Endometrial microvascular endothelial cells (primary cell): ENCODE data around the gene KLHDC8B. TPM values are rescaled to one million over a fixed set of nuclear protein-coding genes. Genes with fewer than 3 reads are reported as not detected.
"Not testable (repeated sequence)": the region's sequence is repeated elsewhere in the genome, so short reads cannot be mapped to it uniquely, and the experiment has no call there.

Source experiments
- in situ Hi-C: cut with HindIII; loops from 2 replicates; pipeline ENCODE4 v1.10.0; 2017; ENCODE audit warnings: low sequenced_read_pairs, low pct_unique_long_range_greater_than_20kb; ENCODE audit errors: inconsistent ontology term
- total RNA-seq: library from RNA; depleted of rRNA; stranded (reverse); fragments of >200 nt; gene quantifications from one replicate; pipeline ENCODE4 v1.2.3, GENCODE V29; 2015; ENCODE audit errors: inconsistent ontology term

KLHDC8B gene
- total RNA-seq, 1 donor from 2014 or later, result 24.7 TPM

DNA sequence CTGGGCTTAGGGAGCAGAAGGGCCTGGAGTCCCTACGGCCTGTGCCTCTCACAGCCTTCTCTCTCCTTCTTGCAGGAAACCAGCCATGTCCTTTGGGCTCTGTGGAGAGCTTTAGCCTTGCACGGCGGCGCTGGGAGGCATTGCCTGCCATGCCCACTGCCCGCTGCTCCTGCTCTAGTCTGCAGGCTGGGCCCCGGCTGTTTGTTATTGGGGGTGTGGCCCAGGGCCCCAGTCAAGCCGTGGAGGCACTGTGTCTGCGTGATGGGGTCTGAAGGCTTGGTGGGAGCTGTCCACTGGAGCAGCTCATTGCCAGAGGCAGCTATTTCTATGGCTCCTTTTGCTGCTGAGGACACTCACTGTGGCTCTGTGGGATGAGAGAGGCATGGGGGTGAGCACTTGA lies 4.1 kb downstream of the KLHDC8B start:
- in situ Hi-C loops, result no loop called here

GRCh38 chr3:49177073-49177472 lies 5.7 kb downstream of the KLHDC8B start:
- in situ Hi-C loops, result no loop called here

DNA sequence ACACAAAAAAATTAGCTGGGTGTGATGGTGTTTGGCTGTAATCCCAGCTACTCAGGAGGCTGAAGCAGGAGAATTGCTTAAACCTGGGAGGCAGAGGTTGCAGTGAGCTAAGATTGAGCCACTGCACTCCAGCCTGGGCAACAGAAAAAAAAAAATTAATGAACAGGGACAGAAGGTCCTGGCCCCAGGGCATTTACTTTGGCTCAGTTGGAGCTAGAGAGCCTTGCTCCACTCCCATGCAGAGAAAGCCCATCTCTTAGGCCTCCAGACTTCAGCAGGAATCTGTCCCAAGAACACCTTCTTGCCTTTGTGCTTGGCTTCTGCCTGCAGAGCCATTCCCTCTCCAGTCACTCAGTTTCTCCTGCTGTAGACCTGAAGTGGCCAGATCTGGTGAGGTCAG lies 8.7 kb downstream of the KLHDC8B start:
- in situ Hi-C loops, result no loop called here

DNA sequence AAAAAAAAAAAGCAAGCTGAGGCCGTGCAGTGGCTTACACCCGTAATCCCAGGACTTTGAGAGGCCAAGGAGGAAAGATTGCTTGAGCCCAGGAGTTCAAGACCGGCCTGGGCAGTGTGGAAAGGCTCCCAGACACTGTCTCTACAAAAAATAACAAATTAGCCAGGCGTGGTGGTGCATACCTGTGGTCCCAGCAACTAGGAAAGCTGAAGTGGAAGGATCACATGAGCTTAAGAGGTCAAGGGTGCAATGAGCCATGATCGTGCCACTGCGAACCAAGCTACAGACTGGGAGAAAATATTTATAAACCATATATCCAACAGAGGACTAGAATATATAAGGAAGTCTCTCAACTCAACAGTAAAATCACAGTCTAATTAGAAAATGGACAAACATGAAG lies 10.0 kb downstream of the KLHDC8B start:
- in situ Hi-C loops, result no loop called here

- in situ Hi-C loops, result no loop called here
These were observed 11.3 kb downstream of the KLHDC8B start for GRCh38 chr3:49182682-49183081.

DNA sequence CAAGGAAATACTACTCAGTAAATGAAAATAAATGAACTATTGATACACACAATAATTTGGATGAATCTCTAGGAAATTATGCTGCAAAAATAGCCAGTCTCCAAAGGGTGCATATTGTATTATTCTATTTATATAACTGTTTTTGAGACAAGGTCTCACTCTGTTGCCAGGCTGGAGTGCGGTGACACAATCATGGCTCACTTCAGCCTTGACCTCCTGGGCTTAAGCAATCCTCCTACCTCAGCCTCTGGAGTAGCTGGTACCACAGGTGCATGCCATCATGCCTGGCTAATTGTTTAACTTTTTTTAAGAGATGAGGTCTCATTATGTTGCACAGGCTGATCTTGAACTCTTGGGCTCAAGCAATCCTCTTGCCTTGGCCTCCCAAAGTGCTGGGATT lies 12.5 kb downstream of the KLHDC8B start:
- in situ Hi-C loops, result no loop called here

DNA sequence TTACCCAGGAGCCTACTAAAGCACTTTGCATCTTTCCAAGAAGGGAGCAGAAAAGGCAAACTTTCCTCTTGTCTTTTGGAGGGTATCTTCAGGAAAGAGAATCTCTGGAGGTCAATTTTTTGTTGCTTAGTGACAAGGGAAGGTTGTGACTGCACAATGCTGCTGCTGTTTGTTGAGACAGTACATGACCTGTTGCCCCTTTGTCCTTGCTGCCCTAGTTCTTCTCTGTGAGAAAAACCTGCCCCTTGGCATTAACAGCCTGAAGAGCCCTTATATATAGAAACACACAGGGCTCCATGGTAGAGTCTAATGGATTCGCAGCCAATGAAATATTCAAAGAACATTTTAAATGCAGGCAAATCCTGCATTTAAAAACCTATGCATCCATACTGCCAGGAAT lies 20.3 kb downstream of the KLHDC8B start:
- in situ Hi-C loops, result no loop called here

DNA sequence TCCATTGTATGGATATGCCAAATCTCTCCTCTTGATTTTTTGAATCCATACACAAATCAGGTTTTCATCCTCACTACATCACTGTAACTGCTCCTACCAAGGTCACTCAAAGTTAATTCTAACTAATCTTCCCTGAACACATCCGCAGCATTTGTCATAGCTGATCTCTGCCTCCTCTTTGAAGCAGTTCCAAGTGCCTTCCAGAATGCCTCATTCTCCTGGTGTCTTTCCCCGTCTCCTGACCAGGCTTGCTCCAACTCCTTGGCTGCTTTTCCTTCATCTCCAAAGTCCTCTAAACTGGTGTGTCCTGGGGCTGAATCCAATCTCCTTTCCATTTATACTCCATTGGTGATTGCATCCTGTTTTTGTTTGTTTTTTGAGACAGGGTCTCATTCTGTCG lies 26.8 kb downstream of the KLHDC8B start:
- in situ Hi-C loops, result no loop called here

- in situ Hi-C loops, result no loop called here
These were observed 27.3 kb downstream of the KLHDC8B start for GRCh38 chr3:49198611-49199230.

DNA sequence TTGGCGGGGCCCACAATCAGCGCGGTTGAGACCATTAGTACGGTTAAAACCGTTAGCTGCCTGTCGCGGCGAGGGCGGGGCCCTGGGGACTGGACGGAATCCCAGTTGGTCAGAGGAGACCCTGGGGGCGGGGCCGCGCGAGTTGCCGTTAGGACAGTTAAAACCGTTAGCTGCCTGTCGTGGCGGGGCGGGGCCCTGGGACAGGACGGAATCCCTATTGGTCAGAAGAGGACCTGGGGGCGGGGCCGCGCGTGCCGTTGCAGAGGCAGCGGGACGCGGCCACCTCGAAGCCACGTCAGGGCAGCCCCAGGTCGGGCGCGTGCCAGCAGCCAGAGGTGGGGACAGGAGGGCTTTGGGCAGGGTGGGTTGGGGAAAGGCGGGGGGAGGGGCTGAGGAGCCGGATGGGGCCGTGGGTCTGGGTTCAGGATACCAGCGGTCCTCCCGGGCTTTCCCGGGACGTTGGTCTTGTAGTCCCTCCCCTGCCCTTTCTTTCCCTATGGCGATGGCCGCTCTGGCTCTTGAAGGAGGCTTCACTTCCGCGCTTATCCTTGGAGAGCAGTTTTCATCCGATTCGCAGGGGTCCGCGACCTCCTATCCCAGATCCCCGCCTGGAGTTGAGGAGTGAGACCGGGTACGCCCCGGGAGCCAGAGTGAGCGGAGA lies 28.0 kb downstream of the KLHDC8B start:
- in situ Hi-C loops, result no loop called here

GRCh38 chr3:49199900-49200281 lies 28.5 kb downstream of the KLHDC8B start:
- in situ Hi-C loops, result no loop called here

DNA sequence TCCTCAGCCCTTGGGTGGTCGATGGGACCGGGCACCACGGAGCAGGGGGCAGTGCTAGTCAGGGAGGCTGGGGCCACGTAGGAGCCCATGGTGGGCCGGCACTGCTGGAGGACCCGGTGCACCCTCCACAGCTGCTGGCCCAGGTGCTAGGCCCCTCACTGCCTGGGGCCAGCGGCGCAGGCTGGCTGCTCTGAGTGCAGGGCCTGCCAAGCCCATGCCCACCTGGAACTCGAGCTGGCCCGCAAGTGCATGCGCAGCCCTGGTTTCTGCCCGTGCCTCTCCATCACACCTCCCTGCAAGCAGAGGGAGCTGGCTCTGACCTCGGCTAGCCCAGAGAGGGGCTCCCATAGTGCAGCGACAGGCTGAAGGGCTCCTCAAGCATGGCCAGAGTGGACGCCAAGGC lies 42.1 kb downstream of the KLHDC8B start:
- in situ Hi-C loops, result no loop called here

GRCh38 chr3:49213998-49214397 lies 42.6 kb downstream of the KLHDC8B start:
- in situ Hi-C loops, result no loop called here

GRCh38 chr3:49216687-49217086 lies 45.3 kb downstream of the KLHDC8B start:
- in situ Hi-C loops, result not testable (repeated sequence)

DNA sequence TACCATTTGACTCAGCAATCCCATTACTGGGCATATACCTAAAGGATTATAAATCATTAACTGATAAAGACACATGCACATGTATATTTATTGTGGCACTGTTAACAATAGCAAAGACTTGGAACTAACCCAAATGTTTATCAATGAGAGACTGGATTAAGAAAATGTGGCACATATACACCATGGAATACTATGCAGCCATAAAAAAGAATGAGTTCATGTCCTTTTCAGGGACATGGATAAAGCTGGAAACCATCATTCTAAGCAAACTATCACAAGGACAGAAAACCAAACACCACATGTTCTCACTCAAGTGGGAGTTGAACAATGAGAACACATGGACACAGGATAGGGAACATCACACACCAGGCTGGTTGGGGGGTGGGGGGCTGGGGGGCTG lies 45.7 kb downstream of the KLHDC8B start:
- in situ Hi-C loops, result not testable (repeated sequence)

- in situ Hi-C loops, result no loop called here
These were observed 46.5 kb downstream of the KLHDC8B start for GRCh38 chr3:49217688-49218470.

DNA sequence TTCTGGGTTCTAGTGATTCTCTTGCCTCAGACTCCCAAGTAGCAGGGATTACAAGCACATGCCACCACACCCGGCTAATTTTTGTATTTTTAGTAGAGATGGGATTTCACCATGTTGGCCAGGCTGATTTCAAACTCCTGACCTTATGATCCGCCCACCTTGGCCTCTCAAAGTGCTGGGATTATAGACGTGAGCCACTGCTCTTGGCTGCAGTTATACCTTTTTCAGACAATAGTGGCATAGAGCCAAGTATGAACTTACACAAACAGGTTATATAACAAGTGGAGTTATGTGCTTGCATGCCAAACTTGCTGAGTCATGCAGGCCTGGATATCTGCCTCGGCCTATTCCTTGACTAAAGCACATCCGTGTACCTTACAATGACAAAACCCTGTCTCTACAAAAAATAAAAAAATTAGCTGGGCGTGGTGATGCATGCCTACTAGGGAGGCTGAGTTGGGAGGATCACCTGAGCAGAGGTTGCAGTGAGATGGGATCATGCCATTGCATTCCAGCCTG lies 47.1 kb downstream of the KLHDC8B start:
- in situ Hi-C loops, result not testable (repeated sequence)

GRCh38 chr3:49219132-49219531 lies 47.7 kb downstream of the KLHDC8B start:
- in situ Hi-C loops, result no loop called here

- in situ Hi-C loops, result not testable (repeated sequence)
These were observed 49.7 kb downstream of the KLHDC8B start for GRCh38 chr3:49220985-49221563.

DNA sequence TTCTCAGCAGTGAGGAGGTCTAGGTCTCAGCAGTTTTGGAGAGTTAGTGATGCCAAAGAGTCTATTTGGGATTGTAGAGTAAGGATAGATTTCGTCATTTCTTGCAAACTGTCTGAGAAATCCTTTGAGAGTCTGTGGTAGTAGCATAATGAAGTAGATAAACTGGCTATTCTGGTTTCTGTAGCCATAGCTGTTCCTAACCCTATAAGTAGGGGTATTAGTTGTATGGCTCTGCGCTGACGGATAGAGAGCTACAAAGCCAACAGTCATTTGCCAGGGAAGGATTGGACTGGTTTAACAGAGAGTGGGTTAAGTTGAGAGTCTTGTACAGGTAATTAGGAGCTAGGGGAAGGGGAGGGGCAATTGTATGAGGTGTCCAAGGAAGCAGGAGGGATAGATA lies 50.6 kb downstream of the KLHDC8B start:
- in situ Hi-C loops, result no loop called here
